Ishikawa (cell line): ENCODE measurements around the gene TRIOBP.

Source experiments
- CEBPB ChIP-seq: IDR thresholded peaks from 2 replicates; pipeline ENCODE4 v1.6.1; 2012
- CREB1 ChIP-seq: IDR thresholded peaks from 2 replicates; pipeline ENCODE4 v1.6.1; 2012; ENCODE audit warnings: low read depth
- EGR1 ChIP-seq: IDR thresholded peaks from 2 replicates; pipeline ENCODE4 v1.6.1; 2012
- EP300 ChIP-seq: IDR thresholded peaks from 2 replicates; pipeline ENCODE4 v1.6.1; 2012; ENCODE audit warnings: borderline replicate concordance
- FOXM1 ChIP-seq: IDR thresholded peaks from 2 replicates; pipeline ENCODE4 v1.6.1; 2012; ENCODE audit warnings: low read depth, borderline replicate concordance
- NFIC ChIP-seq: IDR thresholded peaks from 2 replicates; pipeline ENCODE4 v1.6.1; 2012
- RAD21 ChIP-seq: IDR thresholded peaks from 2 replicates; pipeline ENCODE4 v1.6.1; 2012; ENCODE audit warnings: low read depth
- TAF1 ChIP-seq: IDR thresholded peaks from 2 replicates; pipeline ENCODE4 v1.6.1; 2012; ENCODE audit warnings: low read depth, mild to moderate bottlenecking
- TCF12 ChIP-seq: IDR thresholded peaks from 2 replicates; pipeline ENCODE4 v1.6.1; 2012; ENCODE audit warnings: low read depth
- TEAD4 ChIP-seq: IDR thresholded peaks from 2 replicates; pipeline ENCODE4 v1.6.1; 2012
- YY1 ChIP-seq: IDR thresholded peaks from 2 replicates; pipeline ENCODE4 v1.6.1; 2012; ENCODE audit warnings: low read depth
- ZBTB7A ChIP-seq: IDR thresholded peaks from 2 replicates; pipeline ENCODE4 v1.6.1; 2012; ENCODE audit warnings: low read depth
- TF ChIP-seq, protein P1 (sequence below): IDR thresholded peaks from 2 replicates; pipeline ENCODE4 v1.6.1; 2012
- TF ChIP-seq, protein P2 (sequence below): IDR thresholded peaks from 2 replicates; pipeline ENCODE4 v1.6.1; 2012; ENCODE audit warnings: low read depth, mild to moderate bottlenecking
- TF ChIP-seq, protein P3 (sequence below): IDR thresholded peaks from 2 replicates; pipeline ENCODE4 v1.6.1; 2012

The TRIOBP gene

DNA sequence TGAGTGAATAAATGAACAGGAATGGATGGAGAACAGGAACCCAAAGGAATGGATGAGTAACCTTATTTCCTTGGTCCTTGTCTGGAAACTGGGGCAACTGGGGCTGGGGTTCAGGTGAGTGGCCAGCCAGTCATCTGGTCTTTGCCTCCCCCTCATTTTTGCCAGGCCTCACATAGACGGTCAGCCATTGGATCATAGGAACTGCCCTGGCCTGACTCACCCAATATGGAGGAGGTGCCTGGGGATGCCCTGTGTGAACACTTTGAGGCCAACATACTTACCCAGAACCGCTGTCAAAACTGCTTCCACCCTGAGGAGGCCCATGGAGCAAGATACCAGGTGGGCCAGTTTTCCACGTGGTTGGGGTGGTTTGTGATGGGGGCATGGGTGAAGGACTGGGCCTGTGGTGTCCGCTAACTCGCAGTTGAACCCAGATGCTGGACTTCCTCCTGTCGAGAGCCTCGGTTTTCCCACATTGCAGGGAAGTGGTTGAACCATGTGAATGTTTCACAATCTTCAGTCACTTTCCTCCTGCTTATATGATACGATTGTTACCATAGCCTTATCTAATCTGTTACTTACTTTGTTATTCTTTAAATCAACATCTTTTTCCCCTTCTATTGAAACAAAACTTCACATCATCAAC lies 4.4 kb downstream of the TRIOBP start:
- TF ChIP-seq, protein P1, sequence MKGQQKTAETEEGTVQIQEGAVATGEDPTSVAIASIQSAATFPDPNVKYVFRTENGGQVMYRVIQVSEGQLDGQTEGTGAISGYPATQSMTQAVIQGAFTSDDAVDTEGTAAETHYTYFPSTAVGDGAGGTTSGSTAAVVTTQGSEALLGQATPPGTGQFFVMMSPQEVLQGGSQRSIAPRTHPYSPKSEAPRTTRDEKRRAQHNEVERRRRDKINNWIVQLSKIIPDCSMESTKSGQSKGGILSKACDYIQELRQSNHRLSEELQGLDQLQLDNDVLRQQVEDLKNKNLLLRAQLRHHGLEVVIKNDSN = no peak
- TF ChIP-seq RAD21 (no peak), TCF12 (no peak), TAF1 (no peak), CEBPB (no peak), FOXM1 (no peak), EGR1 (no peak), YY1 (no peak), EP300 (no peak), TEAD4 (no peak), NFIC (no peak), ZBTB7A (no peak), CREB1 (no peak)
- TF ChIP-seq, protein P2, sequence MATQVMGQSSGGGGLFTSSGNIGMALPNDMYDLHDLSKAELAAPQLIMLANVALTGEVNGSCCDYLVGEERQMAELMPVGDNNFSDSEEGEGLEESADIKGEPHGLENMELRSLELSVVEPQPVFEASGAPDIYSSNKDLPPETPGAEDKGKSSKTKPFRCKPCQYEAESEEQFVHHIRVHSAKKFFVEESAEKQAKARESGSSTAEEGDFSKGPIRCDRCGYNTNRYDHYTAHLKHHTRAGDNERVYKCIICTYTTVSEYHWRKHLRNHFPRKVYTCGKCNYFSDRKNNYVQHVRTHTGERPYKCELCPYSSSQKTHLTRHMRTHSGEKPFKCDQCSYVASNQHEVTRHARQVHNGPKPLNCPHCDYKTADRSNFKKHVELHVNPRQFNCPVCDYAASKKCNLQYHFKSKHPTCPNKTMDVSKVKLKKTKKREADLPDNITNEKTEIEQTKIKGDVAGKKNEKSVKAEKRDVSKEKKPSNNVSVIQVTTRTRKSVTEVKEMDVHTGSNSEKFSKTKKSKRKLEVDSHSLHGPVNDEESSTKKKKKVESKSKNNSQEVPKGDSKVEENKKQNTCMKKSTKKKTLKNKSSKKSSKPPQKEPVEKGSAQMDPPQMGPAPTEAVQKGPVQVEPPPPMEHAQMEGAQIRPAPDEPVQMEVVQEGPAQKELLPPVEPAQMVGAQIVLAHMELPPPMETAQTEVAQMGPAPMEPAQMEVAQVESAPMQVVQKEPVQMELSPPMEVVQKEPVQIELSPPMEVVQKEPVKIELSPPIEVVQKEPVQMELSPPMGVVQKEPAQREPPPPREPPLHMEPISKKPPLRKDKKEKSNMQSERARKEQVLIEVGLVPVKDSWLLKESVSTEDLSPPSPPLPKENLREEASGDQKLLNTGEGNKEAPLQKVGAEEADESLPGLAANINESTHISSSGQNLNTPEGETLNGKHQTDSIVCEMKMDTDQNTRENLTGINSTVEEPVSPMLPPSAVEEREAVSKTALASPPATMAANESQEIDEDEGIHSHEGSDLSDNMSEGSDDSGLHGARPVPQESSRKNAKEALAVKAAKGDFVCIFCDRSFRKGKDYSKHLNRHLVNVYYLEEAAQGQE = no peak
- TF ChIP-seq, protein P3, sequence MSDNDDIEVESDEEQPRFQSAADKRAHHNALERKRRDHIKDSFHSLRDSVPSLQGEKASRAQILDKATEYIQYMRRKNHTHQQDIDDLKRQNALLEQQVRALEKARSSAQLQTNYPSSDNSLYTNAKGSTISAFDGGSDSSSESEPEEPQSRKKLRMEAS = no peak

DNA sequence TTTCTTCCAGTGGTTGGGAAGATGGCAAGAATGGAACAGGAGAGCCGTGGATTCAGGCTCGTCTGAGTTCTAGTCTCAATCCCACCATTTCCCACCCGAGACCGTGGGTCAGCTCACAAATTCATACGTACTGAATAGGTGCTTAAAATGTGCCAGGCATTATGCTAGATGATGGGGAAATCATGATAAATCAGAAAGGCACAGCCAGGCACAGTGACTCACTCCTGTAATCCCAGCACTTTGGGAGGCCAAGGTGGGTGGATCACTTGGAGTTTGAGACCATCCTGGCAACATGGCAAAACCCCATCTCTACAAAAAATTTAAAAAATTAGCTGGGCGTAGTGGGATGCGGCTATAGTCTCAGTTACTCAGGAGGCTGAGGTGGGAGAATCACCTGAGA lies 7.1 kb downstream of the TRIOBP start:
- TF ChIP-seq TCF12 = no peak
- no peak for TF ChIP-seq YY1
- TF ChIP-seq EP300 = no peak
- no peak for TF ChIP-seq FOXM1
- TF ChIP-seq CEBPB = no peak
- TF ChIP-seq, protein P1 = no peak
- TF ChIP-seq RAD21 = no peak
- no peak for TF ChIP-seq NFIC
- no peak for TF ChIP-seq TAF1
- TF ChIP-seq TEAD4 = no peak
- TF ChIP-seq, protein P2 = no peak
- TF ChIP-seq EGR1 = no peak
- TF ChIP-seq ZBTB7A = no peak
- TF ChIP-seq CREB1 = no peak

DNA sequence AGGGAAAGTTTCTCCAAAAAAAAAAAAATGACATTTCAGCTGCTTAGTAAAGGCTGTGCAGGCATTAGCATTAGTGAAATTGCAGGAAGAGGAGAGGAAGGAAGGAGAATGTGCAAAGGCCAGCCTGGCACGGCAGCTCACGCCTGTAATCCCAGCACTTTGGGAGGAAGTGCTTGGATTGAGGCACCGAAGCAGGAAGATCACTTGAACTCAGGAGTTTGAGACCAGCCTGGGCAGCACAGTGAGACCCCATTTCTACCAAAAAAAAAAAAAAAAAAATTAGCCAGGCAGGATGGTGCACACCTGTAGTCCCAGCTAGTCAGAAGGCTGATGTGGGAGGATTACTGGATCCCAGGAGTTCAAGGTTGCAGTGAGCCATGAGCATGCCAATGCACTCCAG lies 7.8 kb downstream of the TRIOBP start:
- TF ChIP-seq, protein P2 = no peak
- no peak for TF ChIP-seq NFIC
- TF ChIP-seq, protein P3 = no peak
- no peak for TF ChIP-seq TCF12
- TF ChIP-seq YY1 = no peak
- TF ChIP-seq RAD21 = no peak

DNA sequence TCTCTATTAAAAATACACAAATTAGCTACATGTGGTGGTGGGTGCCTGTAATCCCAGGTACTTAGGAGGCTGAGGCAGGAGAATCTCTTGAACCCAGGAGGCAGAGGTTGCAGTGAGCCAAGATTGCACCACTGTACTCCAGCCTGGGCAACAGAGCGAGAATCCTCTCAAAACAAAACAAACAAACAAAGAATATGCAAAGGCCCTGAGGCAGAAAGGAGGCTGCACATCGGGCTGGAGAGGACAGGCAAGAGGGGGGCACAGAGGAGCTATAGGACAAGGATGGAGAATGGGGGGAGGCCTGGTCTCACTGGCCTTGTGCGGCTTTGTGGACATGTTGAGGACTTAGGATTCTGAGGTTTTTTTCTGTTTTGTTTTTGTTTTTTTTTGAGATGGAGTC lies 8.4 kb downstream of the TRIOBP start:
- TF ChIP-seq TCF12 (no peak), EGR1 (no peak), EP300 (no peak), CREB1 (no peak), NFIC (no peak), YY1 (no peak), RAD21 (no peak), CEBPB (no peak), TAF1 (no peak), ZBTB7A (no peak)
- TF ChIP-seq, protein P3 = no peak
- TF ChIP-seq, protein P1 = no peak
- TF ChIP-seq, protein P2 = no peak
